ENCODE measurements around the gene WDFY4. TPM values are rescaled to one million over a fixed set of nuclear protein-coding genes. Genes with fewer than 3 reads are reported as not detected.

WDFY4 gene
- total and polyA plus RNA-seq, 2 experiments from 2014 or later = not detected

DNA sequence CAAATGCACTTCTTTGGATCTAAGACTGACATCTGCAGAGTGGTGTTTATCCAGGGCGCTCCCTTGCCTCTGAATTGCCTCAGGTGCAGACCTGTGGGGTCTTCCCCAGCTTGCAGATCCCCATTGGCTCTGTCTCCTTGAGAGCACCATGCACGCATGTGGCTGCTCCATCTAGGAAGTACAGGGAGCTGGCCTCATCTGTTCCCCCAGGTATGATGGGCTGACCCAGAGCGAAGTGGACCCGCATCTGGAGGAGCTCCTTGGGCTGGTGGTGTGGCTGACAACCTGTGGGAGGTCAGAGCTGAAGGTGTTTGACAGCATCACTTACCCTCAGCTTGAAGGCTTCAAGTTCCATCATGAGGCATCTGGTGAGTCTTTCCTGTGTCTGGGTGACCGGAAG, 44.5 kb downstream of the WDFY4 start:
- H4K20me1 ChIP-seq (ENCODE audit: insufficient read depth) = no peaks in the 10 kb centered on the region
- 62 to 64% methylated on average over 5 of the region's 5 CpGs for WGBS, 2 experiments (ENCODE audit: low coverage in 1 of 2, low lambda C conversion rate in 2 of 2, missing lambda C conversion rate in 2 of 2)
- H3K36me3 ChIP-seq (ENCODE audit: low read depth) = no peaks in the 10 kb centered on the region
- DNase-seq = no peak
- H3K9me3 ChIP-seq (ENCODE audit: low read depth) = no peaks in the 10 kb centered on the region
- H3K27ac ChIP-seq = no peak overlapping the region
- H3K4me1 ChIP-seq (ENCODE audit: insufficient read depth) = no peaks in the 10 kb centered on the region
- H3F3A ChIP-seq (ENCODE audit: insufficient read depth) = no peaks in the 10 kb centered on the region
- H3K79me2 ChIP-seq (ENCODE audit: insufficient read depth) = no peaks in the 10 kb centered on the region
- peaks cover 25% of the 10 kb centered on the region for H3K27me3 ChIP-seq (replicated peaks; ENCODE audit: insufficient read depth)
- H3K4me2 ChIP-seq (ENCODE audit: unreplicated experiment) = no peak overlapping the region
- no peak overlapping the region for H2AFZ ChIP-seq
- H3K4me3 ChIP-seq = no peak overlapping the region
- in situ Hi-C loops (cut with MboI) = no loop called here
- TF ChIP-seq EZH2phosphoT487 (IDR thresholded peaks at IDR 0.05; ENCODE audit: insufficient read depth, low read depth) (no peak), EZH2 (IDR thresholded peaks at IDR 0.05; ENCODE audit: insufficient read depth, poor library complexity, severe bottlenecking) (no peak)
- H3K9me2 ChIP-seq (ENCODE audit: insufficient read depth) = no peaks in the 10 kb centered on the region
- H3K9ac ChIP-seq = no peak overlapping the region

DNA sequence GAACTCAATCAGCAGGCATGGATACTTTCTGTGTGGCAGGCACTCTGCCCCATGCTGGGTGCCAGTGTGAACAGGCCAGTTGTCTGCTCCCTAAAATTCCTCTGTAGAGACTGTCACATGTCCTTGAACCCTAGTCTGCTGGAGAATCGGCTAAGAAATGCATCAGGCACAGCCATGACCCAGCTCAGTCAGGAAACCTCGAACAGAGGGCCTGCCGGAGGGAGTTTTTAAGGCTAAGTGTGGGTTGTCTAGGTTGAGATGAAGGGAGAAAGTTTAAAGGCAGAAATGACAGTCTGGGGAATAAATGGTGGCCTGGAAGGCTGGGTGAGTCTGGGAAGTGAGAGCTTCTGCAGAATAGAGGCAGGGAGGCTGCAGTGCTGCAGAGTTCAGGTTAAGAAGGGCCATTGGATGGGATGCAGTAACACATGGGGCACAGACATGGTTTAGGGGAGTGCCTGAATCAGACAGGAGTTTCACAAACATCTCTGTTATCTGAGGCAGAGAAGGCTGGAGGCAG, 45.3 kb downstream of the WDFY4 start:
- no peak overlapping the region for H2AFZ ChIP-seq
- no peaks in the 10 kb centered on the region for H3F3A ChIP-seq (ENCODE audit: insufficient read depth)
- no peaks in the 10 kb centered on the region for H3K4me1 ChIP-seq (ENCODE audit: insufficient read depth)
- H3K27me3 ChIP-seq (replicated peaks; ENCODE audit: insufficient read depth) = peaks cover 26% of the 10 kb centered on the region
- no peaks in the 10 kb centered on the region for H3K9me3 ChIP-seq (ENCODE audit: low read depth)
- TF ChIP-seq EZH2 (IDR thresholded peaks at IDR 0.05; ENCODE audit: insufficient read depth, poor library complexity, severe bottlenecking) (no peak), EZH2phosphoT487 (IDR thresholded peaks at IDR 0.05; ENCODE audit: insufficient read depth, low read depth) (no peak)
- H3K79me2 ChIP-seq (ENCODE audit: insufficient read depth) = no peaks in the 10 kb centered on the region
- no peak overlapping the region for H3K9ac ChIP-seq
- H3K9me2 ChIP-seq (ENCODE audit: insufficient read depth) = no peaks in the 10 kb centered on the region
- no peak overlapping the region for H3K4me3 ChIP-seq
- in situ Hi-C loops (cut with MboI) = no loop called here
- DNase-seq = no peak
- H4K20me1 ChIP-seq (ENCODE audit: insufficient read depth) = no peaks in the 10 kb centered on the region
- no peak overlapping the region for H3K27ac ChIP-seq
- H3K4me2 ChIP-seq (ENCODE audit: unreplicated experiment) = no peak overlapping the region
- no peaks in the 10 kb centered on the region for H3K36me3 ChIP-seq (ENCODE audit: low read depth)
- 42 to 43% methylated on average over 3 of the region's 3 CpGs for WGBS, 2 experiments (ENCODE audit: low coverage in 1 of 2, low lambda C conversion rate in 2 of 2, missing lambda C conversion rate in 2 of 2)

- no peak overlapping the region for H3K4me3 ChIP-seq
- no peak for DNase-seq
- no peaks in the 10 kb centered on the region for H4K20me1 ChIP-seq (ENCODE audit: insufficient read depth)
- H3K9me3 ChIP-seq (ENCODE audit: low read depth) = no peaks in the 10 kb centered on the region
- in situ Hi-C loops (cut with MboI) = no loop called here
- no peaks in the 10 kb centered on the region for H3K79me2 ChIP-seq (ENCODE audit: insufficient read depth)
- no peaks in the 10 kb centered on the region for H3K9me2 ChIP-seq (ENCODE audit: insufficient read depth)
- WGBS, 2 experiments (ENCODE audit: low coverage in 1 of 2, low lambda C conversion rate in 2 of 2, missing lambda C conversion rate in 2 of 2) = 47 to 55% methylated on average over 10 of the region's 10 CpGs
- H3K36me3 ChIP-seq (ENCODE audit: low read depth) = no peaks in the 10 kb centered on the region
- H2AFZ ChIP-seq = no peak overlapping the region
- no peak overlapping the region for H3K9ac ChIP-seq
- H3K27me3 ChIP-seq (replicated peaks; ENCODE audit: insufficient read depth) = peaks cover 34% of the 10 kb centered on the region
- no peaks in the 10 kb centered on the region for H3K4me1 ChIP-seq (ENCODE audit: insufficient read depth)
- H3K4me2 ChIP-seq (ENCODE audit: unreplicated experiment) = no peak overlapping the region
- TF ChIP-seq EZH2phosphoT487 (IDR thresholded peaks at IDR 0.05; ENCODE audit: insufficient read depth, low read depth) (no peak), EZH2 (IDR thresholded peaks at IDR 0.05; ENCODE audit: insufficient read depth, poor library complexity, severe bottlenecking) (no peak)
- H3F3A ChIP-seq (ENCODE audit: insufficient read depth) = no peaks in the 10 kb centered on the region
- no peak overlapping the region for H3K27ac ChIP-seq
Measured at GRCh38 chr10:48731141-48731540, 46.5 kb downstream of the WDFY4 start.

- DNase-seq = no peak
- no peaks in the 10 kb centered on the region for H3K9me3 ChIP-seq (ENCODE audit: low read depth)
- H3K27ac ChIP-seq = no peak overlapping the region
- peaks cover 29% of the 10 kb centered on the region for H3K27me3 ChIP-seq (replicated peaks; ENCODE audit: insufficient read depth)
- H3K36me3 ChIP-seq (ENCODE audit: low read depth) = no peaks in the 10 kb centered on the region
- H3K4me1 ChIP-seq (ENCODE audit: insufficient read depth) = no peaks in the 10 kb centered on the region
- no peaks in the 10 kb centered on the region for H3K79me2 ChIP-seq (ENCODE audit: insufficient read depth)
- no peak overlapping the region for H3K4me3 ChIP-seq
- H4K20me1 ChIP-seq (ENCODE audit: insufficient read depth) = no peaks in the 10 kb centered on the region
- WGBS, 2 experiments (ENCODE audit: low coverage in 1 of 2, low lambda C conversion rate in 2 of 2, missing lambda C conversion rate in 2 of 2) = 0 to 13% methylated on average over 2 of the region's 2 CpGs
- H2AFZ ChIP-seq = no peak overlapping the region
- in situ Hi-C loops (cut with MboI) = no loop called here
- no peak overlapping the region for H3K9ac ChIP-seq
- no peaks in the 10 kb centered on the region for H3K9me2 ChIP-seq (ENCODE audit: insufficient read depth)
- H3F3A ChIP-seq (ENCODE audit: insufficient read depth) = no peaks in the 10 kb centered on the region
- TF ChIP-seq EZH2phosphoT487 (IDR thresholded peaks at IDR 0.05; ENCODE audit: insufficient read depth, low read depth) (no peak), EZH2 (IDR thresholded peaks at IDR 0.05; ENCODE audit: insufficient read depth, poor library complexity, severe bottlenecking) (no peak)
- H3K4me2 ChIP-seq (ENCODE audit: unreplicated experiment) = no peak overlapping the region
Measured at GRCh38 chr10:48731654-48732053, 47.0 kb downstream of the WDFY4 start.

DNA sequence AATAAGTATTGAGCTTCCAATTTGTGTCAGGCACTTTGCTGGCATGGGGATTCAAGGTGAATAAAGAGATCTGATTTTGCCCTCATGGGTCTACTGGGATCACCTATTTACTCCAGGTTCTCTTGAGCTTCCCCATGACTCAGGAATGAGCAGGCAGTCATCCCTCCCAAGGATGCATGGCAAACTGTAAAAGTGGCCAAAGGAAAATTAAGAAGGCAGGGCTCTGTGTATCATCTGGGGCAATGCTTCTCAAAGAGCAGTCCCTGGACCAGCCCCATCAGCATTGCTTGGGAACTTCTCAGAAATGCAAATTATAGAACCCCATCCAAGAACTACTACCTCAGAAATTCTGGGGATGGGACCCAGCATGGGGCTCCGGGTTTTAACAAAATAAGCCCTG, 48.7 kb downstream of the WDFY4 start:
- no peak overlapping the region for H3K4me3 ChIP-seq
- no peak overlapping the region for H2AFZ ChIP-seq
- 19 to 20% methylated on average over 1 of the region's 1 CpG for WGBS, 2 experiments (ENCODE audit: low coverage in 1 of 2, low lambda C conversion rate in 2 of 2, missing lambda C conversion rate in 2 of 2)
- no peak overlapping the region for H3K9ac ChIP-seq
- no peak overlapping the region for H3K27ac ChIP-seq
- no peak for DNase-seq
- H3K36me3 ChIP-seq (ENCODE audit: low read depth) = no peaks in the 10 kb centered on the region
- in situ Hi-C loops (cut with MboI) = no loop called here
- no peaks in the 10 kb centered on the region for H3K79me2 ChIP-seq (ENCODE audit: insufficient read depth)
- no peaks in the 10 kb centered on the region for H4K20me1 ChIP-seq (ENCODE audit: insufficient read depth)
- no peak for TF ChIP-seq EZH2 (IDR thresholded peaks at IDR 0.05; ENCODE audit: insufficient read depth, poor library complexity, severe bottlenecking)
- no peak for TF ChIP-seq EZH2phosphoT487 (IDR thresholded peaks at IDR 0.05; ENCODE audit: insufficient read depth, low read depth)
- H3K27me3 ChIP-seq (replicated peaks; ENCODE audit: insufficient read depth) = peaks cover 34% of the 10 kb centered on the region
- H3F3A ChIP-seq (ENCODE audit: insufficient read depth) = no peaks in the 10 kb centered on the region
- no peak overlapping the region for H3K4me2 ChIP-seq (ENCODE audit: unreplicated experiment)
- H3K9me2 ChIP-seq (ENCODE audit: insufficient read depth) = no peaks in the 10 kb centered on the region
- no peaks in the 10 kb centered on the region for H3K4me1 ChIP-seq (ENCODE audit: insufficient read depth)
- no peaks in the 10 kb centered on the region for H3K9me3 ChIP-seq (ENCODE audit: low read depth)
